ENCODE measurements around the gene KSR1.

Gene KSR1

GRCh38 chr17:27569257-27569722, 113.0 kb downstream of the KSR1 start:
- Histone ChIP-seq H3K9me3 (ENCODE audit: insufficient read depth, low read depth, low read length) (no peaks in the 10 kb centered on the region), H3K27me3 (ENCODE audit: insufficient read depth, low read length) (no peaks in the 10 kb centered on the region), H3K4me3 (ENCODE audit: low read length) (no peak overlapping the region), H3K9ac (ENCODE audit: low read depth, low read length) (no peak overlapping the region), H3K4me1 (ENCODE audit: insufficient read depth, low read length) (peaks cover 28% of the 10 kb centered on the region), H3K36me3 (ENCODE audit: insufficient read depth, low read length) (0 out of 2 replicates have a peak, but pooled peaks cover 1% of the 10 kb centered on the region), H3K27ac (ENCODE audit: low read depth, low read length) (no peak overlapping the region)
- WGBS, result 72% methylated on average over 6 of the region's 6 CpGs

GRCh38 chr17:27569884-27570577, 113.8 kb downstream of the KSR1 start:
- peaks cover 35% of the 10 kb centered on the region for H3K4me1 ChIP-seq (ENCODE audit: insufficient read depth, low read length)
- no peak overlapping the region for H3K9ac ChIP-seq (ENCODE audit: low read depth, low read length)
- H3K36me3 ChIP-seq (ENCODE audit: insufficient read depth, low read length), result no peaks in the 10 kb centered on the region
- WGBS, result 91% methylated on average over 7 of the region's 7 CpGs
- no peak overlapping the region for H3K4me3 ChIP-seq (ENCODE audit: low read length)
- H3K27ac ChIP-seq (ENCODE audit: low read depth, low read length), result no peak overlapping the region
- H3K27me3 ChIP-seq (ENCODE audit: insufficient read depth, low read length), result no peaks in the 10 kb centered on the region
- H3K9me3 ChIP-seq (ENCODE audit: insufficient read depth, low read depth, low read length), result no peaks in the 10 kb centered on the region

GRCh38 chr17:27570578-27570914, 114.3 kb downstream of the KSR1 start:
- WGBS, result 86% methylated on average over 7 of the region's 7 CpGs
- Histone ChIP-seq H3K4me1 (ENCODE audit: insufficient read depth, low read length) (peaks cover 40% of the 10 kb centered on the region), H3K27ac (ENCODE audit: low read depth, low read length) (no peak overlapping the region)

GRCh38 chr17:27571563-27572352, 115.5 kb downstream of the KSR1 start:
- WGBS, result 95% methylated on average over 12 of the region's 12 CpGs

More at GRCh38 chr17:27570578-27570914, 114.3 kb downstream of the KSR1 start:
- no peak overlapping the region for H3K9ac ChIP-seq (ENCODE audit: low read depth, low read length)
- H3K4me3 ChIP-seq (ENCODE audit: low read length), result no peak overlapping the region
- H3K9me3 ChIP-seq (ENCODE audit: insufficient read depth, low read depth, low read length), result no peaks in the 10 kb centered on the region
- H3K27me3 ChIP-seq (ENCODE audit: insufficient read depth, low read length), result no peaks in the 10 kb centered on the region
- no peaks in the 10 kb centered on the region for H3K36me3 ChIP-seq (ENCODE audit: insufficient read depth, low read length)

GRCh38 chr17:27572665-27573064, 116.4 kb downstream of the KSR1 start:
- Histone ChIP-seq H3K4me1 (ENCODE audit: insufficient read depth, low read length) (peaks cover 55% of the 10 kb centered on the region), H3K27ac (ENCODE audit: low read depth, low read length) (no peak overlapping the region), H3K36me3 (ENCODE audit: insufficient read depth, low read length) (no peaks in the 10 kb centered on the region), H3K9ac (ENCODE audit: low read depth, low read length) (no peak overlapping the region), H3K9me3 (ENCODE audit: insufficient read depth, low read depth, low read length) (no peaks in the 10 kb centered on the region), H3K4me3 (ENCODE audit: low read length) (no peak overlapping the region), H3K27me3 (ENCODE audit: insufficient read depth, low read length) (no peaks in the 10 kb centered on the region)
- 79% methylated on average over 7 of the region's 7 CpGs for WGBS

More at GRCh38 chr17:27571563-27572352, 115.5 kb downstream of the KSR1 start:
- Histone ChIP-seq H3K4me1 (ENCODE audit: insufficient read depth, low read length) (peaks cover 49% of the 10 kb centered on the region), H3K9me3 (ENCODE audit: insufficient read depth, low read depth, low read length) (no peaks in the 10 kb centered on the region), H3K27ac (ENCODE audit: low read depth, low read length) (no peak overlapping the region), H3K27me3 (ENCODE audit: insufficient read depth, low read length) (no peaks in the 10 kb centered on the region), H3K4me3 (ENCODE audit: low read length) (no peak overlapping the region), H3K36me3 (ENCODE audit: insufficient read depth, low read length) (no peaks in the 10 kb centered on the region), H3K9ac (ENCODE audit: low read depth, low read length) (no peak overlapping the region)

GRCh38 chr17:27573548-27573947, 117.3 kb downstream of the KSR1 start:
- no peak overlapping the region for H3K9ac ChIP-seq (ENCODE audit: low read depth, low read length)
- H3K27me3 ChIP-seq (ENCODE audit: insufficient read depth, low read length), result no peaks in the 10 kb centered on the region
- H3K4me1 ChIP-seq (ENCODE audit: insufficient read depth, low read length), result peaks cover 56% of the 10 kb centered on the region
- H3K4me3 ChIP-seq (ENCODE audit: low read length), result no peak overlapping the region
- 93% methylated on average over 5 of the region's 5 CpGs for WGBS
- H3K9me3 ChIP-seq (ENCODE audit: insufficient read depth, low read depth, low read length), result no peaks in the 10 kb centered on the region
- H3K27ac ChIP-seq (ENCODE audit: low read depth, low read length), result no peak overlapping the region; the same call in 1 of the 2 replicates
- no peaks in the 10 kb centered on the region for H3K36me3 ChIP-seq (ENCODE audit: insufficient read depth, low read length)

GRCh38 chr17:27573971-27574525, 117.8 kb downstream of the KSR1 start:
- no peaks in the 10 kb centered on the region for H3K36me3 ChIP-seq (ENCODE audit: insufficient read depth, low read length)
- 82% methylated on average over 4 of the region's 4 CpGs for WGBS
- H3K27ac ChIP-seq (ENCODE audit: low read depth, low read length), result no peak overlapping the region
- H3K4me3 ChIP-seq (ENCODE audit: low read length), result no peak overlapping the region
- no peaks in the 10 kb centered on the region for H3K27me3 ChIP-seq (ENCODE audit: insufficient read depth, low read length)
- no peaks in the 10 kb centered on the region for H3K9me3 ChIP-seq (ENCODE audit: insufficient read depth, low read depth, low read length)
- H3K9ac ChIP-seq (ENCODE audit: low read depth, low read length), result no peak overlapping the region
- H3K4me1 ChIP-seq (ENCODE audit: insufficient read depth, low read length), result peaks cover 53% of the 10 kb centered on the region

GRCh38 chr17:27575096-27575911, 119.1 kb downstream of the KSR1 start:
- peaks cover 47% of the 10 kb centered on the region for H3K4me1 ChIP-seq (ENCODE audit: insufficient read depth, low read length)
- H3K27ac ChIP-seq (ENCODE audit: low read depth, low read length), result no peak overlapping the region
- no peaks in the 10 kb centered on the region for H3K9me3 ChIP-seq (ENCODE audit: insufficient read depth, low read depth, low read length)
- no peak overlapping the region for H3K4me3 ChIP-seq (ENCODE audit: low read length)
- H3K36me3 ChIP-seq (ENCODE audit: insufficient read depth, low read length), result no peaks in the 10 kb centered on the region
- H3K9ac ChIP-seq (ENCODE audit: low read depth, low read length), result no peak overlapping the region
- H3K27me3 ChIP-seq (ENCODE audit: insufficient read depth, low read length), result no peaks in the 10 kb centered on the region
- 74% methylated on average over 3 of the region's 3 CpGs for WGBS

- whole genome bisulfite sequencing, result 95% methylated on average over 2 of the region's 2 CpGs
- H3K9ac ChIP-seq (ENCODE audit: low read depth, low read length), result no peak overlapping the region
- H3K36me3 ChIP-seq (ENCODE audit: insufficient read depth, low read length), result no peaks in the 10 kb centered on the region
- H3K27ac ChIP-seq (ENCODE audit: low read depth, low read length), result no peak overlapping the region
- H3K4me3 ChIP-seq (ENCODE audit: low read length), result no peak overlapping the region
- H3K4me1 ChIP-seq (ENCODE audit: insufficient read depth, low read length), result peaks cover 47% of the 10 kb centered on the region
- H3K27me3 ChIP-seq (ENCODE audit: insufficient read depth, low read length), result no peaks in the 10 kb centered on the region
- H3K9me3 ChIP-seq (ENCODE audit: insufficient read depth, low read depth, low read length), result no peaks in the 10 kb centered on the region
Observed at GRCh38 chr17:27575912-27576252, 119.6 kb downstream of the KSR1 start.

GRCh38 chr17:27576477-27577083, 120.3 kb downstream of the KSR1 start:
- no peaks in the 10 kb centered on the region for H3K9me3 ChIP-seq (ENCODE audit: insufficient read depth, low read depth, low read length)
- no peak overlapping the region for H3K4me3 ChIP-seq (ENCODE audit: low read length)
- H3K36me3 ChIP-seq (ENCODE audit: insufficient read depth, low read length), result no peaks in the 10 kb centered on the region
- H3K9ac ChIP-seq (ENCODE audit: low read depth, low read length), result no peak overlapping the region
- peaks cover 47% of the 10 kb centered on the region for H3K4me1 ChIP-seq (ENCODE audit: insufficient read depth, low read length)
- no peaks in the 10 kb centered on the region for H3K27me3 ChIP-seq (ENCODE audit: insufficient read depth, low read length)
- WGBS, result 72% methylated on average over 5 of the region's 8 CpGs
- no peak overlapping the region for H3K27ac ChIP-seq (ENCODE audit: low read depth, low read length)
